Panc1 (cell line): Measurements from ENCODE around the gene MMP24OS.

ENCODE experiments used
- CTCF ChIP-seq: fragments of 450-650 bp; IDR thresholded peaks from 2 replicates; pipeline ENCODE4 v1.5.1; 2017; ENCODE audit warnings: mild to moderate bottlenecking
- POLR2AphosphoS5 ChIP-seq: IDR thresholded peaks from 2 replicates; pipeline ENCODE4 v1.6.1; 2012; ENCODE audit warnings: mild to moderate bottlenecking, low read depth, low read length, moderate library complexity
- REST ChIP-seq, 2 experiments: IDR thresholded peaks; 2 replicates each; pipeline ENCODE4 v1.6.1; 2011 to 2012; ENCODE audit warnings: low read depth in 2 of 2, control low read depth in 1 of 2, low read length in 1 of 2, mild to moderate bottlenecking in 1 of 2, moderate library complexity in 1 of 2; ENCODE audit not compliant: insufficient read depth in 1 of 2
- SIN3A ChIP-seq: IDR thresholded peaks from 2 replicates; pipeline ENCODE4 v1.6.1; 2012; ENCODE audit warnings: low read depth, mild to moderate bottlenecking, low read length, moderate library complexity, borderline replicate concordance; ENCODE audit not compliant: insufficient read depth
- TCF7L2 ChIP-seq: IDR thresholded peaks from 2 replicates; pipeline ENCODE4 v1.6.1; 2011; ENCODE audit warnings: mild to moderate bottlenecking, low read depth, low read length, inconsistent platforms

DNA sequence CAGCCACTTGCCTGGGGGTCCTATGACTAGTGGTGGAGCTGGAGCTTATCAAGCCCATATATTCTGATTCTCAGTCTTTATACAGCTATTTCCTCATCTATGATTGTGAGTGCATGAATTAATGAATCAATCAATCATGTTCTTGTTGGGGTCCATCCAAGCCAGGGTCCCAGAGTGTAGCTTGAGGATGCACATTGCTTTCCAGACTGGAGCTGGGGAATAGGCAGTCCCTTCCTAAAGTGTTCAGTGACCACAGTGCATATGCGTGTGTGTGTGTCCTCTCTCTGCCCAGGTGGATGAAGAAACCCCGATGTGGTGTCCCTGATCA, 26.3 kb downstream of the MMP24OS start:
- no peak for TF ChIP-seq CTCF
- no peak for TF ChIP-seq POLR2AphosphoS5
- TF ChIP-seq REST (IDR thresholded peaks at IDR 0.05; ENCODE audit: insufficient read depth in 1 of 2, low read depth in 2 of 2, low read length in 1 of 2) = no peak
- TF ChIP-seq TCF7L2 = no peak
- TF ChIP-seq SIN3A = no peak
